K562 (cell line): Measurements from ENCODE around the gene SPAG9. TPM values are rescaled to one million over a fixed set of nuclear protein-coding genes. Genes with fewer than 3 reads are reported as not detected.
A peak's percentile ranks its signal among the peaks of the same experiment; 100 is the strongest.

Experiments
- C11orf30 ChIP-seq: fragments of 450-650 bp; IDR thresholded peaks from 2 replicates; pipeline ENCODE4 v1.6.1; 2016; ENCODE audit warnings: low read depth, mild to moderate bottlenecking
- HDAC2 ChIP-seq: fragments of 450-650 bp; IDR thresholded peaks from 2 replicates; pipeline ENCODE4 v1.6.1; 2016; ENCODE audit warnings: mild to moderate bottlenecking
- KDM1A ChIP-seq, 2 experiments: fragments of 450-650 bp; IDR thresholded peaks; 2 replicates each; pipeline ENCODE4 v1.6.1; 2016; ENCODE audit warnings: mild to moderate bottlenecking in 2 of 2
- MAZ ChIP-seq, 2 experiments: fragments of 450-650 bp in 1 of 2; sonication (generic) in 1 of 2; formaldehyde crosslinking; IDR thresholded peaks in 1 of 2; conservative IDR thresholded peaks in 1 of 2; 2 replicates each; pipeline versions ENCODE4 v1.4.0 to v1.5.0; 2020; ENCODE audit warnings: mild to moderate bottlenecking in 1 of 2, missing genetic modification reagents in 1 of 2
- MXI1 ChIP-seq: IDR thresholded peaks from 2 replicates; pipeline ENCODE4 v1.6.1; 2011; ENCODE audit warnings: low read depth, mild to moderate bottlenecking, improper control_type of control experiment, low read length
- PHB ChIP-seq: fragments of 250-450 bp; sonication (Bioruptor Pico); IDR thresholded peaks from 2 replicates; pipeline ENCODE4 v1.5.0; 2021
- RFX5 ChIP-seq: IDR thresholded peaks from 2 replicates; pipeline ENCODE4 v1.6.1; 2011; ENCODE audit warnings: low read depth, mild to moderate bottlenecking, improper control_type of control experiment, low read length
- SMC3 ChIP-seq: conservative IDR thresholded peaks from 2 replicates; pipeline ENCODE4 v1.6.1; 2011; ENCODE audit warnings: low read depth, low read length, improper control_type of control experiment; ENCODE audit not compliant: insufficient read depth
- SREBF2 ChIP-seq: sonication (generic); formaldehyde crosslinking; IDR thresholded peaks from 2 replicates; pipeline ENCODE4 v1.4.0; 2020; ENCODE audit warnings: mild to moderate bottlenecking, missing genetic modification reagents
- ZBTB11 ChIP-seq, 3 experiments: fragments of 200-800 bp in 1 of 3; fragments of 250-450 bp in 1 of 3; fragments of 450-650 bp in 1 of 3; sonication (Bioruptor Pico) in 1 of 3; sonication (Bioruptor generic) in 1 of 3; formaldehyde crosslinking in 1 of 3; IDR thresholded peaks; 2 replicates each; pipeline versions ENCODE4 v1.6.1 to v1.8.0; 2016 to 2022; ENCODE audit warnings: mild to moderate bottlenecking in 2 of 3, missing genetic modification characterization in 2 of 3, missing compliant biosample characterization in 1 of 3, moderate library complexity in 1 of 3
- ZNF143 ChIP-seq: sonication (generic); formaldehyde crosslinking; IDR thresholded peaks from 2 replicates; pipeline ENCODE4 v1.9.0; 2022; ENCODE audit warnings: mild to moderate bottlenecking, missing genetic modification reagents
- ZNF384 ChIP-seq: IDR thresholded peaks from 2 replicates; pipeline ENCODE4 v1.6.1; 2012; ENCODE audit warnings: low read depth, low read length, improper control_type of control experiment
- ZNF609 ChIP-seq: sonication (generic); formaldehyde crosslinking; IDR thresholded peaks from 2 replicates; pipeline ENCODE4 v1.8.1; 2023; ENCODE audit warnings: missing genetic modification reagents, mild to moderate bottlenecking, borderline replicate concordance
- ZNF655 ChIP-seq: fragments of 250-450 bp; sonication (Bioruptor Pico); IDR thresholded peaks from 2 replicates; pipeline ENCODE4 v1.5.0; 2021
- polyA plus RNA-seq, 8 experiments: library from polyadenylated mRNA; depleted of rRNA in 4 of 8; stranded (reverse) in 5 of 8; unstranded in 3 of 8; fragments of >200 nt; fragmentation: Nextera tagmentation in 2 of 8; fragmentation: Illumina TruSeq in 1 of 8; extraction: Ambion mirVana in 2 of 8; extraction: Trizol in 1 of 8; gene quantifications; 2 replicates each; pipeline versions ENCODE4 v1.2.1 to v1.2.3, GENCODE V29; 2011 to 2014; ENCODE audit warnings: inconsistent platforms in 1 of 8, missing spikeins in 1 of 8
- total RNA-seq, 7 experiments: library from RNA; depleted of rRNA in 6 of 7; stranded (reverse); fragments of >200 nt in 6 of 7; fragmentation: Illumina TruSeq in 2 of 7; extraction: Trizol in 2 of 7; gene quantifications; 2 replicates each; pipeline versions ENCODE4 v1.2.1 to v1.2.3, GENCODE V29; 2011 to 2021; ENCODE audit warnings: low replicate concordance in 1 of 7

SPAG9 gene
- total and polyA plus RNA-seq, 9 of the 15 experiments (the other 6 are each of a cell fraction or from before 2014, with no cell fraction given) = 12.2 to 99.2 (median 58.2) TPM

GRCh38 chr17:50949989-50950877 is 170.4 kb downstream of the SPAG9 start (continued):
- no peak for TF ChIP-seq ZNF655 (CRISPR knock-in tag)
- peak; percentile 93 for TF ChIP-seq C11orf30
- no peak for TF ChIP-seq RFX5
- TF ChIP-seq ZBTB11 (CRISPR knock-in tag; IDR thresholded peaks at IDR 0.05) = 0 out of 6 replicates have a peak, but pooled peaks of 1 of the 3 experiments have one; percentile 6
- peak; percentile 68 to 75 for TF ChIP-seq MAZ (CRISPR knock-in tag; conservative IDR thresholded peaks at IDR 0.05 in 1 of 2, IDR thresholded peaks at IDR 0.05 in 1 of 2)
- peak; percentile 43; the same call in 1 of the 2 replicates for TF ChIP-seq ZNF384
- TF ChIP-seq HDAC2 = peak; percentile 88
- TF ChIP-seq ZNF609 (CRISPR knock-in tag) = no peak
- peak; percentile 83 for TF ChIP-seq SMC3
- no peak for TF ChIP-seq ZNF143 (CRISPR knock-in tag)
- TF ChIP-seq KDM1A (IDR thresholded peaks at IDR 0.05) = peak in 1 of 2 experiments; percentile 50; a peak in 2 of 4 replicates
- no peak for TF ChIP-seq PHB
- TF ChIP-seq MXI1 = no peak
- no peak for TF ChIP-seq SREBF2 (CRISPR knock-in tag)
